H9 (cell line): ENCODE data around the gene SOX14. TPM values are rescaled to one million over a fixed set of nuclear protein-coding genes. Genes with fewer than 3 reads are reported as not detected.
A peak's percentile ranks its signal among the peaks of the same experiment; 100 is the strongest.

ENCODE experiments used
- DNase-seq: peaks from one replicate; pipeline ENCODE4 v3.0.0-alpha.2; 2017
- H2AFZ ChIP-seq: one replicate; pipeline ENCODE4 v1.6.1; 2013; ENCODE audit warnings: mild to moderate bottlenecking, low read length, control low read depth, moderate library complexity
- H2AK5ac ChIP-seq: 2 replicates; pipeline ENCODE4 v1.6.1; 2013; ENCODE audit warnings: low read length, control low read depth, mixed read lengths; ENCODE audit not compliant: insufficient read length
- H2BK120ac ChIP-seq: one replicate; pipeline ENCODE4 v1.6.1; 2013; ENCODE audit warnings: low read depth, mild to moderate bottlenecking, low read length, control low read depth, inconsistent platforms; ENCODE audit not compliant: poor library complexity, severe bottlenecking
- H2BK12ac ChIP-seq: 2 replicates; pipeline ENCODE4 v1.6.1; 2013; ENCODE audit warnings: low read length, control low read depth, mixed read lengths, low read depth; ENCODE audit not compliant: insufficient read length
- H2BK15ac ChIP-seq: 2 replicates; pipeline ENCODE4 v1.6.1; 2013; ENCODE audit warnings: low read depth, low read length, control low read depth
- H2BK20ac ChIP-seq: one replicate; pipeline ENCODE4 v1.6.1; 2013; ENCODE audit warnings: low read depth, mild to moderate bottlenecking, low read length, control low read depth, inconsistent platforms; ENCODE audit not compliant: poor library complexity, severe bottlenecking
- H2BK5ac ChIP-seq: 2 replicates; pipeline ENCODE4 v1.6.1; 2013; ENCODE audit warnings: low read length, control low read depth, mixed read lengths; ENCODE audit not compliant: insufficient read length
- H3K14ac ChIP-seq: 2 replicates; pipeline ENCODE4 v1.6.1; 2013; ENCODE audit warnings: low read length, control low read depth; ENCODE audit not compliant: insufficient read depth
- H3K18ac ChIP-seq: 2 replicates; pipeline ENCODE4 v1.6.1; 2013; ENCODE audit warnings: low read depth, mild to moderate bottlenecking, mixed read lengths, low read length, control low read depth; ENCODE audit not compliant: insufficient read length
- H3K23ac ChIP-seq: 2 replicates; pipeline ENCODE4 v1.6.1; 2013; ENCODE audit warnings: low read length, control low read depth, mixed read lengths, low read depth; ENCODE audit not compliant: insufficient read length
- H3K23me2 ChIP-seq: 2 replicates; pipeline ENCODE4 v1.6.1; 2013; ENCODE audit warnings: low read depth, mild to moderate bottlenecking, mixed read lengths, low read length, control low read depth; ENCODE audit not compliant: insufficient read length, poor library complexity, severe bottlenecking
- H3K27ac ChIP-seq: 2 replicates; pipeline ENCODE4 v1.5.1; 2013; ENCODE audit warnings: low read length, control low read depth, mixed read lengths, low read depth; ENCODE audit not compliant: insufficient read length
- H3K27me3 ChIP-seq: 2 replicates; pipeline ENCODE4 v1.6.1; 2013; ENCODE audit warnings: low read length, control low read depth, inconsistent platforms; ENCODE audit not compliant: insufficient read depth
- H3K4ac ChIP-seq: 2 replicates; pipeline ENCODE4 v1.6.1; 2013; ENCODE audit warnings: low read depth, mild to moderate bottlenecking, control low read depth, inconsistent platforms, low read length, moderate library complexity
- H3K4me1 ChIP-seq: 2 replicates; pipeline ENCODE4 v1.6.1; 2013; ENCODE audit warnings: low read length, control low read depth, inconsistent platforms; ENCODE audit not compliant: insufficient read depth
- H3K4me2 ChIP-seq: 2 replicates; pipeline ENCODE4 v1.6.1; 2013; ENCODE audit warnings: low read length, control low read depth, mixed read lengths; ENCODE audit not compliant: insufficient read length, insufficient read depth
- H3K56ac ChIP-seq: 2 replicates; pipeline ENCODE4 v1.6.1; 2013; ENCODE audit warnings: low read depth, mild to moderate bottlenecking, mixed read lengths, low read length, control low read depth; ENCODE audit not compliant: insufficient read length
- H3K79me1 ChIP-seq: 2 replicates; pipeline ENCODE4 v1.6.1; 2013; ENCODE audit warnings: low read depth, mild to moderate bottlenecking, moderate library complexity, low read length, control low read depth, inconsistent platforms; ENCODE audit not compliant: insufficient read depth, poor library complexity, severe bottlenecking
- H3K79me2 ChIP-seq: 2 replicates; pipeline ENCODE4 v1.6.1; 2013; ENCODE audit warnings: low read length, control low read depth, inconsistent platforms; ENCODE audit not compliant: insufficient read depth
- H3K9ac ChIP-seq: 2 replicates; pipeline ENCODE4 v1.6.1; 2013; ENCODE audit warnings: low read length, control low read depth, mixed read lengths; ENCODE audit not compliant: insufficient read length; ENCODE audit errors: extremely low read depth
- H3K9me3 ChIP-seq: one replicate; pipeline ENCODE4 v1.6.1; 2013; ENCODE audit warnings: low read depth, low read length, inconsistent platforms; ENCODE audit not compliant: control insufficient read depth
- H3T11ph ChIP-seq: one replicate; pipeline ENCODE4 v1.6.1; 2013; ENCODE audit warnings: mild to moderate bottlenecking, low read length, control low read depth, inconsistent platforms
- H4K20me1 ChIP-seq: one replicate; pipeline ENCODE4 v1.6.1; 2013; ENCODE audit not compliant: control insufficient read depth, insufficient read length, insufficient read depth
- H4K5ac ChIP-seq: 2 replicates; pipeline ENCODE4 v1.6.1; 2013; ENCODE audit warnings: low read depth, mild to moderate bottlenecking, mixed read lengths, low read length, control low read depth; ENCODE audit not compliant: insufficient read length
- H4K8ac ChIP-seq: replicated peaks from 2 replicates; pipeline ENCODE4 v1.6.1; 2013; ENCODE audit warnings: low read length, control low read depth, mixed read lengths, low read depth; ENCODE audit not compliant: insufficient read length
- H4K91ac ChIP-seq: 2 replicates; pipeline ENCODE4 v1.6.1; 2013; ENCODE audit warnings: low read depth, mild to moderate bottlenecking, moderate library complexity, mixed read lengths, low read length, control low read depth; ENCODE audit not compliant: insufficient read length
- H3K27ac Mint-ChIP-seq, 3 experiments: 2 replicates in 2 of 3; 3 replicates in 1 of 3; pipeline ENCODE4 v1.8.0; 2020 to 2021; ENCODE audit warnings: mixed read lengths in 3 of 3, mild to moderate bottlenecking in 1 of 3, moderate library complexity in 1 of 3
- H3K27me3 Mint-ChIP-seq: 2 replicates; pipeline ENCODE4 v1.8.0; 2021; ENCODE audit warnings: low read depth, mild to moderate bottlenecking, moderate library complexity, mixed read lengths
- H3K36me3 Mint-ChIP-seq, 3 experiments: 2 replicates in 2 of 3; 3 replicates in 1 of 3; pipeline ENCODE4 v1.8.0; 2020 to 2021; ENCODE audit warnings: low read depth in 3 of 3, mixed read lengths in 3 of 3; ENCODE audit not compliant: insufficient read depth in 1 of 3
- H3K4me1 Mint-ChIP-seq, 2 experiments: 2 replicates each; pipeline ENCODE4 v1.8.0; 2020; ENCODE audit warnings: mixed read lengths in 2 of 2
- H3K4me3 Mint-ChIP-seq, 2 experiments: 2 replicates in 1 of 2; 3 replicates in 1 of 2; pipeline ENCODE4 v1.8.0; 2020 to 2021; ENCODE audit warnings: mild to moderate bottlenecking in 2 of 2, mixed read lengths in 2 of 2, moderate library complexity in 1 of 2
- H3K9me3 Mint-ChIP-seq, 2 experiments: 2 replicates in 1 of 2; 3 replicates in 1 of 2; pipeline ENCODE4 v1.8.0; 2020; ENCODE audit warnings: mild to moderate bottlenecking in 2 of 2, mixed read lengths in 2 of 2, moderate library complexity in 1 of 2
- CTCF ChIP-seq: fragments of 200-600 bp; sonication (generic); conservative IDR thresholded peaks from 3 replicates; pipeline ENCODE4 v1.8.0; 2021; ENCODE audit warnings: antibody characterized with exemption, mild to moderate bottlenecking
- WGBS: extraction: QIAGEN DNeasy Blood & Tissue Kit; methylation state at CpG from one replicate; pipeline ENCODE4 v1.1.7; 2013; ENCODE audit warnings: missing lambda C conversion rate, low lambda C conversion rate, mixed read lengths; ENCODE audit not compliant: insufficient read length; ENCODE audit errors: extremely low coverage; 5-methylcytosine and 5-hydroxymethylcytosine counted together
- total RNA-seq: library from RNA; stranded (reverse); gene quantifications from 2 replicates; pipeline ENCODE4 v1.2.1, GENCODE V29; 2021

SOX14 gene
- total RNA-seq, 1 experiment from 2014 or later: 0.57 TPM

DNA sequence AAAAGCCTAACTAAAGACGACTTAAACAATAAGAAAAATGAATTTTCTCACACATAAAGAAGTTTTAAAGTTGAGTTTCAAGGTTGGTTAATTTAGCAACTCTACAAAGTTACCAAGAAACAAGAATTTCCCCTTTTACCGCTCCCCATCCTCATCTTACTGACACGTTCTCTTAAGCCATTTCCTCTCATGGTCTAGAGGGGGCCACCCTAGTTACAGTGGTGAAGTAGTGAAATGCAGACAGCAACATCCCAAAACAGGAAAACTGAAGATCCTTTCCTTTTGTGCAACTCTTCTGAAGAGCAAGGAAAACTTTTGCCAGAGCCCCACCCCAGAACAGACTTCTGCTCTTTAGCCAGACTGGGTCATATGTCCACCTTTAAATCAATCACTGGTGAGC, 17.3 kb upstream of the SOX14 start:
- no peaks in the 10 kb centered on the region for H3K27me3 ChIP-seq
- Mint-ChIP-seq H3K27ac (no peak overlapping the region), H3K4me1 (peaks cover 8% of the 10 kb centered on the region in 2 experiments), H3K9me3 (no peaks in the 10 kb centered on the region), H3K4me3 (no peak overlapping the region), H3K27me3 (peaks cover 56% of the 10 kb centered on the region), H3K36me3 (no peaks in the 10 kb centered on the region)
- no peak overlapping the region for H3K4ac ChIP-seq
- H2BK15ac ChIP-seq: no peak overlapping the region
- no peak overlapping the region for H2AFZ ChIP-seq
- WGBS: no CpG with 5 or more reads among the region's 3 CpGs
- H3K23me2 ChIP-seq: no peaks in the 10 kb centered on the region
- no peaks in the 10 kb centered on the region; the same call in 1 of the 2 replicates for H3K4me1 ChIP-seq
- no peak overlapping the region for H2BK20ac ChIP-seq
- no peak overlapping the region for H3T11ph ChIP-seq
- no peaks in the 10 kb centered on the region for H3K9me3 ChIP-seq
- H4K91ac ChIP-seq: no peak overlapping the region
- no peak overlapping the region for H2BK5ac ChIP-seq
- H3K27ac ChIP-seq: no peak overlapping the region
- no peak overlapping the region for H3K14ac ChIP-seq
- H2BK12ac ChIP-seq: no peak overlapping the region
- H3K79me1 ChIP-seq: no peaks in the 10 kb centered on the region
- no peak overlapping the region for H2AK5ac ChIP-seq
- H2BK120ac ChIP-seq: no peak overlapping the region
- no peak overlapping the region for H3K9ac ChIP-seq
- H3K79me2 ChIP-seq: no peaks in the 10 kb centered on the region
- no peak for DNase-seq
- no peak overlapping the region for H3K18ac ChIP-seq
- no peaks in the 10 kb centered on the region for H4K20me1 ChIP-seq
- H3K4me2 ChIP-seq: no peak overlapping the region
- no peak overlapping the region for H3K56ac ChIP-seq
- H4K5ac ChIP-seq: no peak overlapping the region
- no peak overlapping the region for H4K8ac ChIP-seq
- no peak overlapping the region for H3K23ac ChIP-seq
- TF ChIP-seq CTCF: peak; percentile 31; the same call in 1 of the 3 replicates
